Activated CD4-positive, CD25-positive, alpha-beta regulatory T cell treated with anti-CD3 and anti-CD28 coated beads, Interleukin-2, amount 50 U/mL, for 16 hours (primary cell): Measurements from ENCODE around the gene PLSCR5.
A peak's percentile ranks its signal among the peaks of the same experiment; 100 is the strongest.

Source experiments
- DNase-seq: peaks from one replicate; pipeline ENCODE4 v3.0.0-alpha.2; 2020; ENCODE audit warnings: low read depth, low spot score

Gene PLSCR5

DNA sequence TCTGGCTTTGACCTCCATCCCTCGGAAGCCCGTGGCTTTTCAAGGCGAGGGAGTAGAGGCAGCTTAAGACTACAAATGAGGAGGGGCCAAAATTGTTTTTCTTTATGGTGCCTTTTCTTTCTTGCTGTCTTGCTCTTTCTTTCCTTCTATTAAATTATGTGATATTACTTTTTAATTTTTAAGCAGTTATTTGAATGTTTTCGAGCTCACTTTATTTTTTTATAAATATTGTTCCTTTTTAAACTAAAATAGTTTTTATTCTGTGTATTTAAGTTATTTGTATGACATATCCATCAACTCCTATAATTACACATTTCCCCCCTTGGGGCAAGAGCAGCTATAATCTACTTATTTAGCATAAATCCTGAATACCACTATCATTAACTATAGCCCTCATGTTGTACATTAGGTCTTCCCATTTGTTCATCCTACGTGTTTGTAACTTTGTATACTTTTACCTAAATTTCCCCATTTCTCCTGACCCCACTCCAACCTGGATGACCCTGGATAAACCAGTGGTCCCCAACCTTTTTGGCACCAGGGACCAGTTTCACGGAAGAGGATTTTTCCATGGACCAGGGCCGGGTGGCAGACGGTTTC, 60.1 kb downstream of the PLSCR5 start:
- no peak for DNase-seq

DNA sequence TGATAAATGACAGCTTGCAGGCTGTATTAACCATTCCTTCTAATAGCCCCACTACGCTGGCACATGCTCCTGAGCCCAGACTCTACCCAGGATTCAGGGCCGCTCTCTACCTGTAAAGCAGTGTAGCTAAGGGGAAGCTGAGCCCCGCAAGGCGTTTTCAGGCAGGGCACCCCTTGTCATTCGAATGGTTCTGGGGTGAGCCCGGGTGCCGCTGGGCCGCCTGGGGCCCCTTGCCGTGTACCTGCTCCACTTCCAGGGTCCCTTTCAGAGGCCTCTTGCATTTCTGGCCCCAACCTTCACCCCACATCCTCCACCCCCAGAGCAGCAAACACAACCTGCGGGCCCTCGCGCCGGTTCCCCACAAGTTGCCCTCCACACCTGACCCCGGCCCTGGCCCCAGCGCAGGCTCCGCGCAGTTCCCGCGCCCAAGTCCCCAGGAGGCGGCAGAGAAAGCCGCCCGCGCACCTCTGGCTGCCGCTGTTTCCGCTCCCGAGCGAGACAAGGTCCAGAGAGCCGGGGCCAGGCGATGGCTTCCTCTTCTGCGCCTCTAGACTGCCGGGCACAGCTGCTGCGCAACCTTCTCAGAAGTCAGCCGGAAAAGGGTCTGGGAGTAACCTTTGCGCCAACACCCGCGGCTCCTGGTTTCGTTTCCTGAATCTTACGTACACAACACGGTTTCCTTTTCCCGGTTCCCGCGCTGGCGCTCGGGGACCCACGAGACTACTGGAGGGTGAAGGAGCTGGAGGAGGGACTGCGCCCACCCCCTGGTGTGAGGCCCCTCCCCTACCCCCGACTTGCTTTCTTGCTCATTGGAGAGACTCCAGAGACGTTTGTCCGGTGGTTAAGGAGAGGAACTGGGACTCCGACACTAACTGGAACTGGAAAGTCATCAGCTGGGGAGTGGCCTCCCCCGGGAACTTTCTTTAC, 60.9 kb downstream of the PLSCR5 start, which contains the start of gene PLSCR1:
PLSCR1 (minus strand) TSS at position 606 of the 927 bp plus-strand sequence. CDS start 8,055 bp downstream, outside the sequence.
- DNase-seq = peak; percentile 16

DNA sequence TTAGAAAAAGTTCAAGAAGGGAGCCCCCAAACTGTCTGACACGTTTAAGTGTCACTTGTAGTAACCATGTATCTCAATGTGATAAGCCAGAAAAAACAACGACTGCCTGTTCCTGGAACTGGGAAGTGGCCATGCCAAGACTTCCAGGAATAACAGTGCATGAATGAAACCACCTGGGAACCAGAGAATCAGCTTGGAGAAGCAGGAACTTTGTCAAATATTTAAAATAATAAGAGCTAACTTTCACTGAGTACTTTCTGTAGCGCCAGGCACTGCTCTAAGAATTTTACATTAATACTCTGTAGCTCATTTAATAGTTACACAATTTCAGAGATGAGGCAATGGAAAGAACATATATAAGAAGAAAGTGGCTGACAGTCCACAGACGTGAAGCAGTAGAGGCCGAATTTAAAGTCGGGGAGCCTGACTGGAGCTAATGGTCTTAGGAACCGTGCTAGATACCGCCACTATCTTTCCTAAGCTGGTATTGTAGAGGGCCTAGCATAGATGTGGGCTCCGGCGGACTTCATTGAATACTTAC, 61.6 kb downstream of the PLSCR5 start:
- no peak for DNase-seq

DNA sequence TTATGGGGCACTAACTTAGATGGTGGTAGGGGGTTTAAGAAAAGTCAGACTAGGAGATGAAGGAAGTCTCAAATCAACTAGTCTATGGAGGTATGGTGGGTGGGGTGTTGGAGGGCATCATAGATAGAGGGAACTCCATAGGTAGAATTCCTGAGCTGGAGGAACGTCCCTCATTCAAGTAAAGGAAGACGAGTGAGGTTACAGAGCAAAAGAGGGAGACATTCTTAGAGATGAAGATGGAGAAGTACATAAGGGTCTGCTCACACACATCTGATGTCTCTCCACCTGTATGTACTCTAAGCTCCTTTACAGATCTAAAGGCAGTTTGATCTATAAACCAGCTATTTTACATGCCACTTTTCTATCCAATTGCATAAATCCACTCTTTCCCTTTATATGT, 62.2 kb downstream of the PLSCR5 start:
- no peak for DNase-seq

DNA sequence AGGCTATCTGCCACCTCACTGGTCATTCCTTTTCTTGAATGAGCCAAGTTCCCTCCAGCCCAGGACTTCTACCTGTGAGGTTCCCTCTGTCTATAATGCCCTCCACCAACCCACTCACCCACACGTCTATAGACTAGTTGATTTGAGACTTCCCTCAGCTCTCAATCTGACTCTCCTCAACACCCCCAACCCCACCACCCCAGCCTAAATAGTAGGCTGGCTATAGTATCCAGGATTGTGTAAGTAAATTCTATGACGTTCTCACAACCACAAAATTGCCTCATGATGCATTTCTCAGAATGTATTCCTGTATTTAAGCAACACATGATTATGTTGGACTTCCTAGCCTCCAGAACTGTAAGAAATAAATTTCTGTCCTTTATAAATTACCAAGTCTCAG, 63.0 kb downstream of the PLSCR5 start:
- no peak for DNase-seq

DNA sequence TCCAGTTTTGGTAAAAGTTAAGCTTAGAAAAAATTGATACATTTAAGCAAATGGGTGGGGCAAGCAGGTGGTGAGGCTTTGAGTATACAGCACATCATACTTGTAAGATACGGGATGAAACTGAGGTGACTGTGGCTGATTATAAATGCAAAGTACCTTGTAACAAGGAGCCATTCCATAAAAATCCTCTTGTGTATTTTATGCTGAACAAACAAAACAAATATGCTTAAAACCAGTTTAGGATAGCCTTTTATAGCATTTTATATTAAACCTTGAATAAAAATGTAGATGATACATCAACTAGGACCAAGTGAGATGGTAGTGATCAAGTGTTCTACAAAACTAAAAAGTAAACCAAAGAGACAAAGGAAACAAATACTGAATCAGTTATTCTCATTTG, 64.2 kb downstream of the PLSCR5 start:
- no peak for DNase-seq

DNA sequence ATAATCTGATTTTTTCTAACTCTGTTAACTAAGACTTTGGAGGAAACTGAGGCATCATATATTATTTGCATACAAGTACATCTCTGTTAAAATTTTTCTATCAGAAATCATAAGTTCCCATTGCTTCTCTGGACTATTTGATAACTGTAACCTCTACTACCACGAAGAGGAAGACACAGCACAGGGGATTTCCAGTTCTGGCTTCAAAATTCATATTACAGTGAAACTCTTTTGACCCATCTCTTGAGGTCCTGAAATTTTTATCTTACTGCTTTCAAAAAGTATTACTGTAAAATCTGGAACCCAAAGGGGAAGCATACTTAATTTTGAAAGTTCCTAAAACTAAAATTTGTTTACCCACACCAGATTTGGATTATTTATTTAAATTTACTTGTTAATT, 64.9 kb downstream of the PLSCR5 start:
- no peak for DNase-seq

DNA sequence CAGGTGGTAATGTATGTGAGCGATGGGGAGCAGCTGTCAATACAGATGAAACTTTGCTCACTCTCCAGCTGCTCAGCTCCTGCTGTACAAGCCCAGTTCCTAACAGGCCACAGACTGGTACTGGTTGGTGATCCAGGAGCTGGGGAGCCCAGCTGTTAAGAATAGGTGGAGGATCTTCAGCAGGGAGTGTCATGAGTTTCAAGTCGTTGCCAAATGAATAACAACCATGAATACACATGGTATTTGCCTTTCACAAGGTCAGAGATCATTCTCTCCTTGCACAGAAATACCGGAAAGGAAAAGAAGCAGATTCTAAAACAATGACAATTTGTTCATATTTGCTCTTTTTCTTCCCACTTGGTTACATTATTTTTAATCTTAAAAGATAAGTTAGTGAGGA, 65.8 kb downstream of the PLSCR5 start:
- no peak for DNase-seq

DNA sequence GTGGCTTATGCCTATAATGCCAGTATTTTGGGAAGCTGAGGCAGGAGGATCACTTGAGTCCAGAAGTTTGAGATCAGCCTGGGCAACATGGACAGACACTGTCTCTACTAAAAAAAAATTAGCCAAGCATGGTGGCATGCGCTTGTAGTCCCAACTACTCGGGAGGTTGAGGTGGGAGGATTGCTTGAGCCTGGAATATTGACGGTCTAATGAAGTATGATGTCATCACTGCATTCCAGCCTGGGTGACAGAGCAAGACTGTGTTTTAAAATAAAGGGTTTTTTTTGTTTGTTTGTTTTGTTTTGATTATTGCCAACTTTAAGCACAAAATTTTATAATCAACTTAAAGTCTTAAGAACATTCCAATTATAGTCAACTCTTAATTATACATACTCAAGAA, 67.5 kb downstream of the PLSCR5 start:
- no peak for DNase-seq

DNA sequence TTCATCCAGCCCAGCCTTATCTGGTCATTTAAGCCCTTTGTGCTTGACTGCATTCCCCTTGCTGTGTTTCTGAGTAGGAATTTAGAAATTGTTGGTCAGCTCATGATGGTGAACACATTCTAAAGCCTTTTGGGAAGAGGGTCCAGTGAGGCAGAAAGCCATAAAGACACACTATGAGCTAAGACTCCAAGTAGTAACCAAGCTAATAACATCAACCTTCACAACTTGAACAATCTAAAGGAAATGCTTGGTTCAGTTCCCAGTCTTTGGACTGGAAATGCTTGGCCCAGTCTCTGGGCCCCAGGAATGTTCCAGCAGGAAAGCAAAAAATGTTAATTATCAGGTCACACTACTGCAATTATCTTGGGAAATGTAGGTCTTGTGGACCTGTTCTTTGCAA, 68.5 kb downstream of the PLSCR5 start:
- DNase-seq = no peak
